Heart left ventricle (tissue), 16 donors: ENCODE measurements around the gene OR13C5. TPM values are rescaled to one million over a fixed set of nuclear protein-coding genes. Genes with fewer than 3 reads are reported as not detected.
"Not testable (repeated sequence)": the region's sequence is repeated elsewhere in the genome, so short reads cannot be mapped to it uniquely, and the experiment has no call there.

Experiments
- ATAC-seq, 4 donors: fragments of 200-7000 bp; cut with Tn5 transposase; one replicate each; pipeline ENCODE4 v1.9.1; 2020 to 2022; ENCODE audit warnings: moderate library complexity in 4 of 4, mild to moderate bottlenecking in 3 of 4, moderate number of reproducible peaks in 1 of 4
- DNase-seq, 5 donors: peaks; one replicate each; pipeline ENCODE4 v3.0.0-alpha.2; 2020
- H3K27ac ChIP-seq, 12 donors: fragments of 200-600 bp; sonication (generic) in 4 of 12; one replicate each; pipeline versions ENCODE4 v1.5.0 to v1.8.0; 2016 to 2022; ENCODE audit warnings: mild to moderate bottlenecking in 2 of 12
- H3K27me3 ChIP-seq, 9 donors: fragments of 200-600 bp; sonication (generic) in 2 of 9; one replicate each; pipeline versions ENCODE4 v1.5.1 to v1.8.0; 2016 to 2022; ENCODE audit warnings: mild to moderate bottlenecking in 3 of 9
- H3K36me3 ChIP-seq, 9 donors: fragments of 200-600 bp; sonication (generic) in 2 of 9; one replicate each; pipeline versions ENCODE4 v1.5.0 to v1.8.0; 2018 to 2022; ENCODE audit warnings: mild to moderate bottlenecking in 2 of 9
- H3K4me1 ChIP-seq, 12 donors: fragments of 200-600 bp; sonication (generic) in 4 of 12; one replicate each; pipeline versions ENCODE4 v1.5.0 to v1.8.0; 2016 to 2022; ENCODE audit warnings: mild to moderate bottlenecking in 3 of 12
- H3K4me3 ChIP-seq, 12 donors: fragments of 200-600 bp; sonication (generic) in 4 of 12; one replicate each; pipeline versions ENCODE4 v1.5.0 to v1.8.0; 2017 to 2022; ENCODE audit warnings: mild to moderate bottlenecking in 9 of 12, moderate library complexity in 4 of 12
- H3K9me3 ChIP-seq, 12 donors: fragments of 200-600 bp; sonication (generic) in 4 of 12; one replicate each; pipeline versions ENCODE4 v1.5.0 to v1.8.0; 2016 to 2022; ENCODE audit warnings: mild to moderate bottlenecking in 1 of 12
- CTCF ChIP-seq, 12 donors: fragments of 200-600 bp; sonication (generic) in 4 of 12; IDR thresholded peaks; one replicate each; pipeline versions ENCODE4 v1.5.0 to v1.8.0; 2018 to 2022; ENCODE audit warnings: antibody characterized with exemption in 12 of 12, mild to moderate bottlenecking in 5 of 12
- POLR2A ChIP-seq, 2 donors: fragments of 450-650 bp; IDR thresholded peaks; one replicate each; pipeline ENCODE4 v1.6.1; 2017; ENCODE audit warnings: antibody characterized with exemption in 2 of 2, mild to moderate bottlenecking in 2 of 2, moderate library complexity in 2 of 2
- WGBS, 4 donors: extraction: QIAGEN DNeasy Blood & Tissue Kit in 2 of 4; methylation state at CpG; one replicate each; pipeline versions ENCODE4 v1.1.5 to v1.1.7; 2013 to 2018; 5-methylcytosine and 5-hydroxymethylcytosine counted together
- intact Hi-C, 10 donors: fragments of 100-400 bp; cut with DNase I; formaldehyde crosslinking; loops; one replicate each; pipeline versions ENCODE4 v1.11.1 to v1.14.2; 2022
- polyA plus RNA-seq, 2 donors: library from polyadenylated mRNA; stranded (reverse); fragments of 200-250 nt; gene quantifications; one replicate each; pipeline ENCODE4 v1.2.3, GENCODE V29; 2013
- total RNA-seq, 9 donors: library from RNA; depleted of rRNA in 2 of 9; stranded (reverse); fragments of >200 nt in 2 of 9; fragmentation: NEBNext Ultra II Directional in 3 of 9; extraction: Animal tissue kit (Norgen Biotek cat#: 25700) in 3 of 9; gene quantifications; one replicate each; pipeline versions ENCODE4 v1.1.0 to v1.2.4, GENCODE V29; 2016 to 2023
- donor health status: ischemic (EF 13 %, LVEDD 7.1; RV severe dilation, severe dysfunction).
- donor health status: healthy with polysubstance abuse.
- donor health status: DM: no; HTN: yes; CAD: no.
- donor health status: DM: no; HTN: no; CAD: no.
- donor health status: ischemic (EF 25% LVEDD 6.9; RV normal size, moderate dysfunction).
- donor health status: ischemic (EF 25% LVEDD 5.7; RV mildly dilated, moderate dysfunction).
- donor health status: healthy.
- donor health status: DM: yes; HTN: yes; CAD: no.
- donor health status: ischemic (EF 35%, LVEDD 5.7; RV mildly dilated, moderate dysfunction).
- donor health status: nonischemic (EF 11% LVEDD 7.7; RV severe dilation, severe dysfunction).
- donor health status: DM: yes; HTN: yes; CAD: no.
- donor health status: PGD.
- donor health status: ischemic (EF 29% LVEDD 5.4; RV normal size, mild dysfunction).
- donor health status: nonischemic (EF 23%, LVEDD 6.1; RV moderate dilation, normal function).

The OR13C5 gene
- total and polyA plus RNA-seq, 11 donors: not detected

DNA sequence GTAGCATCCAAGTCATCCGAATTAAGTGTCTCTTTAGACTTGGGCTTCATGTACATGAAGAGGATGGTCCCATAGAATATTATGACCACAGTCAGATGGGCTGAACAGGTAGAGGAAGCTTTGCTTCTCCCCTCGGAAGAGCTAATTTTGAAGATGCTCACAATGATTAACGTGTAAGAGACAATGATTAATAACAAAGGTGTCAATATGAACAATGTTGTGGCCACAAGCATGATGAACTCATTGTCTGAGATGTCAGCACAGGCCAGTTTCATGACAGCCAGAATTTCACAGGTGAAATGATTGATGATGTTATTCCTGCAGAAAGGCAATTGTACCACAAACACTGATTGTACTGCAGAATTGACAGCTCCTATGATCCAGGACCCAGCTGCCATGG lies 5.6 kb upstream of the OR13C5 start:
- intact Hi-C loops: no loop called here
- Histone ChIP-seq H3K9me3 (no peaks in the 10 kb centered on the region), H3K27ac (no peak overlapping the region), H3K4me3 (no peak overlapping the region), H3K36me3 (no peaks in the 10 kb centered on the region), H3K4me1 (no peaks in the 10 kb centered on the region), H3K27me3 (no peaks in the 10 kb centered on the region)
- TF ChIP-seq CTCF (IDR thresholded peaks at IDR 0.05): no peak
- no peak for TF ChIP-seq POLR2A (IDR thresholded peaks at IDR 0.05)
- DNase-seq (no peak), ATAC-seq (no peak)
- WGBS, 4 donors: 70 to 83% (median 75%) methylated on average over 3 of the region's 3 CpGs

DNA sequence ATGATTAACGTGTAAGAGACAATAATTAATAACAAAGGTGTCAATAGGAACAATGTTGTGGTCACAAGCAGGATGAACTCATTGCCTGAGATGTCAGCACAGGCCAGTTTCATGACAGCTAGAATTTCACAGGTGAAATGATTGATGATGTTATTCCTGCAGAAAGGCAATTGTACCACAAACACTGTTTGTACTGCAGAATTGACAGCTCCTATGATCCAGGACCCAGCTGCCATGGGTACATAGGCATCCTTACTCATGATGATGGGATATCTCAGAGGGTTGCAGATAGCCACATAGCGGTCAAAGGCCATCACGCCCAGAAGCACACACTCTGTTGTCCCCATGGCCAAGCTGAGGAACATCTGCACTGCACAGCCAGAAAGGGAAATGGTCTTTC lies 464 bp downstream of the OR13C5 start:
- intact Hi-C loops, H3K27me3 ChIP-seq, H3K36me3 ChIP-seq, ATAC-seq, DNase-seq, H3K27ac ChIP-seq, H3K4me3 ChIP-seq, H3K4me1 ChIP-seq, H3K9me3 ChIP-seq: not testable (repeated sequence)
- WGBS, 4 donors: 50 to 66% (median 59%) methylated on average over 1 to 3 of the region's 3 CpGs

- DNase-seq (no peak), ATAC-seq (no peak)
- no peak for TF ChIP-seq CTCF (IDR thresholded peaks at IDR 0.05)
- TF ChIP-seq POLR2A (IDR thresholded peaks at IDR 0.05): no peak
- 0 to 72% (median 30%) methylated on average over 1 of the region's 1 CpG for WGBS, 4 donors
- H3K9me3 ChIP-seq: peaks cover 0 to 14% (median 0%) of the 10 kb centered on the region in 12 donors
- H3K4me1 ChIP-seq: no peaks in the 10 kb centered on the region
- no peaks in the 10 kb centered on the region for H3K36me3 ChIP-seq
- no peak overlapping the region for H3K27ac ChIP-seq
- intact Hi-C loops: no loop called here
- no peaks in the 10 kb centered on the region for H3K27me3 ChIP-seq
- H3K4me3 ChIP-seq: no peak overlapping the region
These were observed 9.6 kb downstream of the OR13C5 start for GRCh38 chr9:104589626-104590025.

- WGBS, 4 donors: 0 to 87% (median 39%) methylated on average over 1 of the region's 1 CpG
These were observed 12.6 kb downstream of the OR13C5 start for GRCh38 chr9:104586496-104587180.

More at GRCh38 chr9:104586496-104587180, 12.6 kb downstream of the OR13C5 start:
- no peaks in the 10 kb centered on the region for H3K4me1 ChIP-seq
- no peak overlapping the region for H3K4me3 ChIP-seq
- no peaks in the 10 kb centered on the region for H3K9me3 ChIP-seq
- intact Hi-C loops: no loop called here
- H3K27me3 ChIP-seq: no peaks in the 10 kb centered on the region
- no peaks in the 10 kb centered on the region for H3K36me3 ChIP-seq
- ATAC-seq (peak in 2 of 4 donors; percentile 50 to 74), DNase-seq (no peak)
- TF ChIP-seq CTCF (IDR thresholded peaks at IDR 0.05) (no peak), POLR2A (IDR thresholded peaks at IDR 0.05) (no peak)
- no peak overlapping the region for H3K27ac ChIP-seq
